IPS DF 6.9 (cell line): ENCODE results near the gene DHX34.

Source experiments
- DNase-seq: peaks from one replicate; pipeline ENCODE4 v3.0.0-alpha.2; 2013; ENCODE audit warnings: low read depth, low spot score
- H3K27ac ChIP-seq: one replicate; pipeline ENCODE4 v1.5.1; 2013; ENCODE audit warnings: low read length, control low read depth
- H3K27me3 ChIP-seq: 2 replicates; pipeline ENCODE4 v1.6.1; 2013; ENCODE audit warnings: mild to moderate bottlenecking, low read length; ENCODE audit not compliant: control insufficient read depth, insufficient read depth
- H3K36me3 ChIP-seq: 2 replicates; pipeline ENCODE4 v1.6.1; 2013; ENCODE audit warnings: low read length; ENCODE audit not compliant: control insufficient read depth, insufficient read depth
- H3K4me1 ChIP-seq: 2 replicates; pipeline ENCODE4 v1.6.1; 2013; ENCODE audit warnings: low read length; ENCODE audit not compliant: control insufficient read depth, insufficient read depth
- H3K4me3 ChIP-seq: 2 replicates; pipeline ENCODE4 v1.5.1; 2013; ENCODE audit warnings: mild to moderate bottlenecking, low read length
- H3K9me3 ChIP-seq: 2 replicates; pipeline ENCODE4 v1.6.1; 2013; ENCODE audit warnings: low read length, inconsistent platforms; ENCODE audit not compliant: control insufficient read depth, insufficient read depth
- WGBS: extraction: QIAGEN DNeasy Blood & Tissue Kit; methylation state at CpG from one replicate; pipeline ENCODE4 v1.1.7; 2013; ENCODE audit warnings: mixed read lengths, missing lambda C conversion rate; ENCODE audit not compliant: insufficient read length, insufficient coverage; 5-methylcytosine and 5-hydroxymethylcytosine counted together

Gene DHX34

DNA sequence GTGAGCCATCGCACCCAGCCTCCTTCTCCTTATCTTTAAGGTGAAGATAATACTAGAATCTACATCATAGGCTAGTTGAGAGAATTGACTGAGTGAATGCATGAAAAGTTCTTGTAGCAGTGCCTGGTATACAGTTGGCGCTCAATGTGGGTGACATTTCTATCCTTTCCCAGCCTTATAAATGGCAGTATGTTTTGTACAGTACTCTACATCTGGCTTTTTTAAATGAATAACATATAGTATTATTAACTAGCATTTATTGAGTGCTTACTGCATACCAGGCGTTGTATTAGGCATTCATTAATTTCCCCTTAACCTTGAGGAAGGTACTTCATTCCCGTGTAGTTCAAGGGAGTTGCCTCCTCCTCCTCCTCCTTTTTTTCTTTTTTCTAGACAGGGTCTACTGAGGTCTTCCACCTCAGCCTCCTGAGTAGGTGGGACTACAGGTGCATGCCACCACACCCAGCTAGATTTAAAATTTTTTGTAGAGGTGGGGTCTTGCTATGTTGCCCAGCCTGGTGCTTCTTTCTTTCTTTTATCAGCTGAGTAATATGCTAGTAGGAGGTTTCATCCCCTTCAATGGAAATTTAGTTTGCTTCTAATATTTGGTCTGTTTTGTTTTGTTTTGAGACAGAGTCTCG, 36.6 kb upstream of the DHX34 start:
- Histone ChIP-seq H3K27me3 (peaks cover 1% of the 10 kb centered on the region; the same call in 1 of the 2 replicates), H3K4me3 (no peak overlapping the region), H3K4me1 (no peaks in the 10 kb centered on the region), H3K36me3 (no peaks in the 10 kb centered on the region), H3K9me3 (no peaks in the 10 kb centered on the region), H3K27ac (no peak overlapping the region)
- WGBS, result no CpG with 5 or more reads among the region's 5 CpGs
- no peak for DNase-seq

GRCh38 chr19:47313754-47314295, 35.3 kb upstream of the DHX34 start:
- H3K27ac ChIP-seq, result no peak overlapping the region

GRCh38 chr19:47315125-47315821, 33.8 kb upstream of the DHX34 start:
- H3K4me3 ChIP-seq, result no peak overlapping the region
- H3K27ac ChIP-seq, result no peak overlapping the region
- H3K27me3 ChIP-seq, result peaks cover 1% of the 10 kb centered on the region; the same call in 1 of the 2 replicates
- no peaks in the 10 kb centered on the region for H3K4me1 ChIP-seq
- no peaks in the 10 kb centered on the region for H3K9me3 ChIP-seq
- no peaks in the 10 kb centered on the region for H3K36me3 ChIP-seq
- WGBS, result no CpG with 5 or more reads among the region's 12 CpGs
- no peak for DNase-seq

More at GRCh38 chr19:47313754-47314295, 35.3 kb upstream of the DHX34 start:
- Histone ChIP-seq H3K4me1 (no peaks in the 10 kb centered on the region), H3K4me3 (no peak overlapping the region), H3K27me3 (peaks cover 1% of the 10 kb centered on the region; the same call in 1 of the 2 replicates), H3K36me3 (no peaks in the 10 kb centered on the region), H3K9me3 (no peaks in the 10 kb centered on the region)
- no peak for DNase-seq
- no CpG with 5 or more reads among the region's 10 CpGs for WGBS

GRCh38 chr19:47316513-47316912, 32.6 kb upstream of the DHX34 start:
- Histone ChIP-seq H3K27me3 (no peaks in the 10 kb centered on the region), H3K36me3 (no peaks in the 10 kb centered on the region)
- WGBS, result no CpG with 5 or more reads among the region's 4 CpGs

DNA sequence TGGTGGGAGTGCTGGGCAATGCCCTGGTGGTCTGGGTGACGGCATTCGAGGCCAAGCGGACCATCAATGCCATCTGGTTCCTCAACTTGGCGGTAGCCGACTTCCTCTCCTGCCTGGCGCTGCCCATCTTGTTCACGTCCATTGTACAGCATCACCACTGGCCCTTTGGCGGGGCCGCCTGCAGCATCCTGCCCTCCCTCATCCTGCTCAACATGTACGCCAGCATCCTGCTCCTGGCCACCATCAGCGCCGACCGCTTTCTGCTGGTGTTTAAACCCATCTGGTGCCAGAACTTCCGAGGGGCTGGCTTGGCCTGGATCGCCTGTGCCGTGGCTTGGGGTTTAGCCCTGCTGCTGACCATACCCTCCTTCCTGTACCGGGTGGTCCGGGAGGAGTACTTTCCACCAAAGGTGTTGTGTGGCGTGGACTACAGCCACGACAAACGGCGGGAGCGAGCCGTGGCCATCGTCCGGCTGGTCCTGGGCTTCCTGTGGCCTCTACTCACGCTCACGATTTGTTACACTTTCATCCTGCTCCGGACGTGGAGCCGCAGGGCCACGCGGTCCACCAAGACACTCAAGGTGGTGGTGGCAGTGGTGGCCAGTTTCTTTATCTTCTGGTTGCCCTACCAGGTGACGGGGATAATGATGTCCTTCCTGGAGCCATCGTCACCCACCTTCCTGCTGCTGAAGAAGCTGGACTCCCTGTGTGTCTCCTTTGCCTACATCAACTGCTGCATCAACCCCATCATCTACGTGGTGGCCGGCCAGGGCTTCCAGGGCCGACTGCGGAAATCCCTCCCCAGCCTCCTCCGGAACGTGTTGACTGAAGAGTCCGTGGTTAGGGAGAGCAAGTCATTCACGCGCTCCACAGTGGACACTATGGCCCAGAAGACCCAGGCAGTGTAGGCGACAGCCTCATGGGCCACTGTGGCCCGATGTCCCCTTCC, 28.9 kb upstream of the DHX34 start:
- WGBS, result no CpG with 5 or more reads among the region's 46 CpGs
- Histone ChIP-seq H3K4me3 (no peak overlapping the region), H3K9me3 (no peaks in the 10 kb centered on the region), H3K27me3 (no peaks in the 10 kb centered on the region), H3K36me3 (no peaks in the 10 kb centered on the region), H3K4me1 (no peaks in the 10 kb centered on the region; the same call in 1 of the 2 replicates), H3K27ac (no peak overlapping the region)
- DNase-seq, result no peak

More at GRCh38 chr19:47316513-47316912, 32.6 kb upstream of the DHX34 start:
- Histone ChIP-seq H3K4me1 (no peaks in the 10 kb centered on the region), H3K27ac (no peak overlapping the region), H3K4me3 (no peak overlapping the region), H3K9me3 (no peaks in the 10 kb centered on the region)
- no peak for DNase-seq

GRCh38 chr19:47321630-47322029, 27.5 kb upstream of the DHX34 start:
- WGBS, result no CpG with 5 or more reads among the region's 1 CpG
- no peak for DNase-seq
- Histone ChIP-seq H3K36me3 (no peaks in the 10 kb centered on the region), H3K27me3 (no peaks in the 10 kb centered on the region), H3K9me3 (no peaks in the 10 kb centered on the region), H3K27ac (no peak overlapping the region), H3K4me1 (no peaks in the 10 kb centered on the region; the same call in 1 of the 2 replicates), H3K4me3 (no peak overlapping the region)

GRCh38 chr19:47322058-47322457, 27.1 kb upstream of the DHX34 start:
- no peak for DNase-seq
- 100% methylated on average over 1 of the region's 2 CpGs for WGBS
- Histone ChIP-seq H3K27ac (no peak overlapping the region), H3K4me1 (no peaks in the 10 kb centered on the region; the same call in 1 of the 2 replicates), H3K36me3 (no peaks in the 10 kb centered on the region), H3K4me3 (no peak overlapping the region), H3K9me3 (no peaks in the 10 kb centered on the region), H3K27me3 (no peaks in the 10 kb centered on the region)

DNA sequence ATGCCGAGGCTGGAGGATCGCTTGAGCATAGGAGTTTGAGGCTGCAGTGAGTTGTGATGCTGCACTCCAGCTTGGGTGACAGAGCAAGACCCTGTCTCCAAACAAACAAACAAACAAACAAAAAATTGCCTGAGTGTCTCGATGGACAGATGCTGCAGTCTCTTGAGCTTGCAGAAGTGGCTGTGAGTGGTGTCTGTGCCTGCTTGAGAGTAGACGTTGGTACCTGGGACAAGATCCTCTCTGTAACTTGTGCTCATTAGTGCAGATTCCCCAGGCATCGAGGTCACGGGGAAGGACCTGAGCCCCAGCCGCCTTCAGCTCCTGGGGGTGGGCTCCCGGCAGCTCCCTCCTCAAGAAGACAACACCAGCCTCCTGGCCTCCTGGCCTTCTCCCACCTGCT, 25.7 kb upstream of the DHX34 start:
- Histone ChIP-seq H3K27me3 (no peaks in the 10 kb centered on the region), H3K36me3 (no peaks in the 10 kb centered on the region), H3K9me3 (no peaks in the 10 kb centered on the region), H3K27ac (no peak overlapping the region), H3K4me3 (no peak overlapping the region), H3K4me1 (no peaks in the 10 kb centered on the region; the same call in 1 of the 2 replicates)
- no peak for DNase-seq
- no CpG with 5 or more reads among the region's 8 CpGs for WGBS

- WGBS, result no CpG with 5 or more reads among the region's 12 CpGs
These were observed 25.2 kb upstream of the DHX34 start for GRCh38 chr19:47323872-47324271.

GRCh38 chr19:47324502-47324901, 24.6 kb upstream of the DHX34 start:
- Histone ChIP-seq H3K4me1 (no peaks in the 10 kb centered on the region; the same call in 1 of the 2 replicates), H3K4me3 (no peak overlapping the region), H3K36me3 (no peaks in the 10 kb centered on the region), H3K27ac (no peak overlapping the region), H3K9me3 (no peaks in the 10 kb centered on the region), H3K27me3 (no peaks in the 10 kb centered on the region)
- no CpG with 5 or more reads among the region's 9 CpGs for WGBS
- DNase-seq, result no peak

More at GRCh38 chr19:47323872-47324271, 25.2 kb upstream of the DHX34 start:
- H3K36me3 ChIP-seq, result no peaks in the 10 kb centered on the region
- H3K4me3 ChIP-seq, result no peak overlapping the region
- DNase-seq, result no peak
- no peaks in the 10 kb centered on the region for H3K27me3 ChIP-seq
- H3K4me1 ChIP-seq, result no peaks in the 10 kb centered on the region; the same call in 1 of the 2 replicates
- no peak overlapping the region for H3K27ac ChIP-seq
- no peaks in the 10 kb centered on the region for H3K9me3 ChIP-seq
